Body of pancreas (tissue), 4 donors: ENCODE measurements around the gene MMD. TPM values are rescaled to one million over a fixed set of nuclear protein-coding genes. Genes with fewer than 3 reads are reported as not detected.

ENCODE experiments used
- ATAC-seq: fragments of 150-250 bp; one replicate; pipeline ENCODE4 v1.9.1; 2016
- DNase-seq, 4 donors: peaks; one replicate each; pipeline ENCODE4 v3.0.0-alpha.2; 2019
- H3K27ac ChIP-seq, 4 donors: fragments of 200-600 bp; sonication (generic); 1 replicate in 3 of 4; 2 replicates in 1 of 4; pipeline versions ENCODE4 v1.5.1 to v1.6.1; 2016 to 2019; ENCODE audit warnings: mild to moderate bottlenecking in 1 of 4, mixed read lengths in 1 of 4, moderate library complexity in 1 of 4
- H3K27me3 ChIP-seq, 2 donors: fragments of 200-600 bp; sonication (generic); one replicate each; pipeline ENCODE4 v1.6.0; 2016; ENCODE audit warnings: mild to moderate bottlenecking in 1 of 2
- H3K36me3 ChIP-seq, 2 donors: fragments of 200-600 bp; sonication (generic); replicated peaks in 1 of 2; 2 replicates each; pipeline ENCODE4 v1.5.1; 2016; ENCODE audit warnings: low read depth in 2 of 2; ENCODE audit not compliant: insufficient read depth in 1 of 2
- H3K4me1 ChIP-seq: fragments of 200-600 bp; sonication (generic); one replicate; pipeline ENCODE4 v1.6.0; 2016
- H3K4me3 ChIP-seq, 2 donors: fragments of 200-600 bp; sonication (generic); 1 replicate in 1 of 2; 2 replicates in 1 of 2; pipeline ENCODE4 v1.5.1; 2016 to 2019
- H3K9me3 ChIP-seq, 3 donors: fragments of 200-600 bp; sonication (generic); 1 replicate in 2 of 3; 2 replicates in 1 of 3; pipeline ENCODE4 v1.5.1; 2016
- CTCF ChIP-seq, 7 experiments: fragments of 450-650 bp in 4 of 7; fragments of 200-600 bp in 3 of 7; sonication (generic) in 3 of 7; IDR thresholded peaks; one replicate each; pipeline ENCODE4 v1.5.1; 2016 to 2019; ENCODE audit warnings: antibody characterized with exemption in 7 of 7
- POLR2A ChIP-seq, 3 donors: fragments of 450-650 bp; IDR thresholded peaks; one replicate each; pipeline ENCODE4 v1.6.1; 2016; ENCODE audit warnings: antibody characterized with exemption in 3 of 3, mild to moderate bottlenecking in 2 of 3
- WGBS, 2 donors: methylation state at CpG; one replicate each; pipeline ENCODE4 v1.1.5; 2017; 5-methylcytosine and 5-hydroxymethylcytosine counted together
- intact Hi-C: fragments of 100-400 bp; cut with DNase I; formaldehyde crosslinking; loops from one replicate; pipeline ENCODE4 v1.15.1; 2023
- total RNA-seq, 2 donors: library from RNA; depleted of rRNA; stranded (reverse); fragments of >200 nt; gene quantifications; one replicate each; pipeline ENCODE4 v1.1.0, GENCODE V29; 2016

The MMD gene
- total RNA-seq, 2 donors from 2014 or later: 4.4 to 12.5 TPM

- Histone ChIP-seq H3K4me1 (no peaks in the 10 kb centered on the region), H3K27ac (no peak overlapping the region), H3K27me3 (no peaks in the 10 kb centered on the region), H3K4me3 (no peak overlapping the region), H3K9me3 (no peaks in the 10 kb centered on the region), H3K36me3 (no peaks in the 10 kb centered on the region)
- 54 to 56% methylated on average over 3 of the region's 3 CpGs for WGBS, 2 donors
- no peak for TF ChIP-seq POLR2A (IDR thresholded peaks at IDR 0.05)
- TF ChIP-seq CTCF (IDR thresholded peaks at IDR 0.05): no peak
- intact Hi-C loops: loop anchor here (10.0 kb wide), 1 partner anchor 146 kb away; the partner anchor contains the start of gene SMIM36
- ATAC-seq: no peak
- DNase-seq: no peak
These were observed 52.9 kb downstream of the MMD start for GRCh38 chr17:55368706-55369105.

GRCh38 chr17:55366020-55366481 is 55.6 kb downstream of the MMD start:
- ATAC-seq (no peak), DNase-seq (no peak)
- intact Hi-C loops: loop anchor here (10.0 kb wide), 1 partner anchor 149 kb away; the partner anchor contains the start of gene SMIM36
- Histone ChIP-seq H3K27ac (no peak overlapping the region), H3K4me3 (no peak overlapping the region), H3K4me1 (no peaks in the 10 kb centered on the region), H3K27me3 (no peaks in the 10 kb centered on the region), H3K9me3 (peaks cover 0 to 5% (median 0%) of the 10 kb centered on the region in 3 donors), H3K36me3 (no peaks in the 10 kb centered on the region)
- 56 to 80% methylated on average over 1 of the region's 1 CpG for WGBS, 2 donors
- no peak for TF ChIP-seq CTCF (IDR thresholded peaks at IDR 0.05)

DNA sequence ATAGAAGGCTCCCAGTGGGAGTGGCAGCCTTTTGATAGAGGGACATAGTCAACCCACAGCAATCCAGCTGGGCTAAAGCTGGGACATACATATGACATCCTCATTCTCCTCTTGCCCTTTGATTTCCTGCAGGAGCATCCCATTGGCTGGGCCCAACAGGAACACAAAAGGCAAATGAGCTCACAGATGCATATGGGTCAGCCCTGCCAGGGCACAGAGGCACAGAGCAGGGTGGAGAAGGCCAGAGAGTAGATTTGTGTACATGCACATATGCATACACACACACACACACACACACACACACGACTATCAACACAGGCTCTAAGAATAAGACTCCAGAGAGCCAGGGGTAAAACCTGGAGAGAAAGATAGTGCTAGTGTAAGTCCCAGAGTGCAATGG is 58.6 kb downstream of the MMD start:
- H3K36me3 ChIP-seq: no peaks in the 10 kb centered on the region
- no peak overlapping the region for H3K4me3 ChIP-seq
- no peak for TF ChIP-seq CTCF (IDR thresholded peaks at IDR 0.05)
- no peak for TF ChIP-seq POLR2A (IDR thresholded peaks at IDR 0.05)
- no peaks in the 10 kb centered on the region for H3K27me3 ChIP-seq
- ATAC-seq (no peak), DNase-seq (no peak)
- H3K4me1 ChIP-seq: no peaks in the 10 kb centered on the region
- intact Hi-C loops: loop anchor here (10.0 kb wide), 1 partner anchor 152 kb away; the partner anchor contains the start of gene SMIM36
- WGBS, 2 donors: 38 to 53% methylated on average over 1 of the region's 1 CpG
- H3K9me3 ChIP-seq: peaks cover 0 to 7% (median 0%) of the 10 kb centered on the region in 3 donors
- H3K27ac ChIP-seq: no peak overlapping the region

GRCh38 chr17:55360971-55361370 is 60.7 kb downstream of the MMD start:
- TF ChIP-seq POLR2A (IDR thresholded peaks at IDR 0.05): no peak
- TF ChIP-seq CTCF (IDR thresholded peaks at IDR 0.05): no peak
- ATAC-seq: no peak
- no peaks in the 10 kb centered on the region for H3K27me3 ChIP-seq

More at GRCh38 chr17:55360971-55361370, 60.7 kb downstream of the MMD start:
- Histone ChIP-seq H3K9me3 (peaks cover 0 to 7% (median 0%) of the 10 kb centered on the region in 3 donors), H3K36me3 (no peaks in the 10 kb centered on the region), H3K4me1 (no peaks in the 10 kb centered on the region), H3K27ac (no peak overlapping the region), H3K4me3 (no peak overlapping the region)
- DNase-seq: no peak
- intact Hi-C loops: loop anchor here (10.0 kb wide), 1 partner anchor 154 kb away; the partner anchor contains the start of gene SMIM36
